ENCODE data around the gene SLC29A4. TPM values are rescaled to one million over a fixed set of nuclear protein-coding genes. Genes with fewer than 3 reads are reported as not detected.

Gene SLC29A4
- polyA plus RNA-seq, 1 donor (not counting 4 experiments of a cell fraction or from before 2014, with no cell fraction given): 0.43 TPM

- no peak overlapping the region for H3K4me2 ChIP-seq (ENCODE audit: control insufficient read depth, extremely low read depth, insufficient read depth, low read depth, low read length)
- H3K36me3 ChIP-seq (ENCODE audit: control insufficient read depth in 2 of 2, extremely low read depth in 1 of 2, insufficient read depth in 2 of 2, low read length in 2 of 2): peaks cover 33 to 44% of the 10 kb centered on the region in 2 experiments
- H3K4me3 ChIP-seq (ENCODE audit: control insufficient read depth in 2 of 3, extremely low read depth in 1 of 3, insufficient read depth in 2 of 3, low read depth in 1 of 3, low read length in 3 of 3): no peak overlapping the region
- TF ChIP-seq EZH2 (IDR thresholded peaks at IDR 0.05; ENCODE audit: low read length) (no peak), CTCF (optimal IDR thresholded peaks at IDR 0.05 in 1 of 3, IDR thresholded peaks at IDR 0.05 in 1 of 3, conservative IDR thresholded peaks at IDR 0.05 in 1 of 3; ENCODE audit: extremely low read depth in 1 of 3, insufficient read depth in 2 of 3, low read length in 3 of 3) (no peak)
- H3K4me1 ChIP-seq (ENCODE audit: control insufficient read depth, extremely low read depth, insufficient read depth, low read length): peaks cover 2% of the 10 kb centered on the region
- no peak overlapping the region for H3K27ac ChIP-seq (ENCODE audit: control insufficient read depth, insufficient read depth, low read length)
- FAIRE-seq (no peak), DNase-seq (ENCODE audit: low read depth, low spot score) (no peak)
- H2AFZ ChIP-seq (ENCODE audit: control insufficient read depth, low read length): no peak overlapping the region
- no peaks in the 10 kb centered on the region for H3K9me3 ChIP-seq (ENCODE audit: control insufficient read depth, low read depth, low read length)
- dilution Hi-C loops (cut with MboI; ENCODE audit: extremely low pct_ligation_motif_present, low sequenced_read_pairs): no loop called here
- peaks cover 4% of the 10 kb centered on the region for H3K9me1 ChIP-seq (ENCODE audit: control insufficient read depth, extremely low read depth, insufficient read depth, low read length)
- peaks cover 24% of the 10 kb centered on the region for H4K20me1 ChIP-seq (ENCODE audit: control insufficient read depth, extremely low read depth, insufficient read depth, low read length)
- no peak overlapping the region for H3K9ac ChIP-seq (ENCODE audit: control insufficient read depth, extremely low read depth, insufficient read depth, low read length)
- H3K27me3 ChIP-seq (ENCODE audit: control insufficient read depth, extremely low read depth, insufficient read depth, low read length): no peaks in the 10 kb centered on the region
- peaks cover 45% of the 10 kb centered on the region for H3K79me2 ChIP-seq (ENCODE audit: control insufficient read depth, insufficient read depth, low read length)
Observed at GRCh38 chr7:5349437-5350173, 66.9 kb downstream of the SLC29A4 start.

- dilution Hi-C loops (cut with MboI; ENCODE audit: extremely low pct_ligation_motif_present, low sequenced_read_pairs): no loop called here
- peaks cover 50% of the 10 kb centered on the region for H3K79me2 ChIP-seq (ENCODE audit: control insufficient read depth, insufficient read depth, low read length)
- DNase-seq (ENCODE audit: low read depth, low spot score) (no peak), FAIRE-seq (no peak)
- H3K4me2 ChIP-seq (ENCODE audit: control insufficient read depth, extremely low read depth, insufficient read depth, low read depth, low read length): no peak overlapping the region
- H3K36me3 ChIP-seq (ENCODE audit: control insufficient read depth in 2 of 2, extremely low read depth in 1 of 2, insufficient read depth in 2 of 2, low read length in 2 of 2): peaks cover 28 to 41% of the 10 kb centered on the region in 2 experiments
- H3K9me1 ChIP-seq (ENCODE audit: control insufficient read depth, extremely low read depth, insufficient read depth, low read length): peaks cover 4% of the 10 kb centered on the region
- H3K9me3 ChIP-seq (ENCODE audit: control insufficient read depth, low read depth, low read length): no peaks in the 10 kb centered on the region
- peaks cover 28% of the 10 kb centered on the region for H4K20me1 ChIP-seq (ENCODE audit: control insufficient read depth, extremely low read depth, insufficient read depth, low read length)
- no peaks in the 10 kb centered on the region for H3K27me3 ChIP-seq (ENCODE audit: control insufficient read depth, extremely low read depth, insufficient read depth, low read length)
- H3K27ac ChIP-seq (ENCODE audit: control insufficient read depth, insufficient read depth, low read length): no peak overlapping the region
- H3K4me3 ChIP-seq (ENCODE audit: control insufficient read depth in 2 of 3, extremely low read depth in 1 of 3, insufficient read depth in 2 of 3, low read depth in 1 of 3, low read length in 3 of 3): no peak overlapping the region
- H3K4me1 ChIP-seq (ENCODE audit: control insufficient read depth, extremely low read depth, insufficient read depth, low read length): peaks cover 7% of the 10 kb centered on the region
- H2AFZ ChIP-seq (ENCODE audit: control insufficient read depth, low read length): no peak overlapping the region
- no peak overlapping the region for H3K9ac ChIP-seq (ENCODE audit: control insufficient read depth, extremely low read depth, insufficient read depth, low read length)
- TF ChIP-seq CTCF (optimal IDR thresholded peaks at IDR 0.05 in 1 of 3, IDR thresholded peaks at IDR 0.05 in 1 of 3, conservative IDR thresholded peaks at IDR 0.05 in 1 of 3; ENCODE audit: extremely low read depth in 1 of 3, insufficient read depth in 2 of 3, low read length in 3 of 3) (no peak), EZH2 (IDR thresholded peaks at IDR 0.05; ENCODE audit: low read length) (no peak)
Observed at GRCh38 chr7:5350174-5350463, 67.4 kb downstream of the SLC29A4 start.

All from keratinocyte (primary cell).